Measurements from ENCODE around the gene ATP6V1C2. TPM values are rescaled to one million over a fixed set of nuclear protein-coding genes. Genes with fewer than 3 reads are reported as not detected.

ATP6V1C2 gene
- total and polyA plus RNA-seq, 9 of the 15 experiments (the other 6 are each of a cell fraction or from before 2014, with no cell fraction given), result 0.01 to 0.31 (median 0.10) TPM; not detected in 4

DNA sequence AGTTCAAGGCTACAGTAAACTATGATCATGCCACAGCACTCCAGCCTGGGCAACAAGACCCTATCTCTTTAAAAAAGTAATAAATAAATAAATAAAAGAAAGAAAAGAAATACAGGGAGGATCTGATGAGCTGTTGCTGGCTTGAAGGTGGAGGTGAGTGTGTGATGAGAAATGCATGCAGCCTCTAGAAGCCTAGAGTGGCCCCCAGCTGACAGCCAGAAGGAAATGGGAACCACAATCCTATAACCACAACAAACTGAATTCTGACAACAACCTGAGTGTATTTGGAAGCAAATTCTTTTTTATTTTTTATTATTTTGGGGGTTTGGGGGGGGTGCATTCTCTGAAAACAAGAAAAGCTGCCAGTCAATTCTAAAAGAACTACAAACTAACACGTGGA, 46.3 kb upstream of the ATP6V1C2 start:
- no peak for ATAC-seq
- POLR2A ChIA-PET, result interaction anchor here (0.6 to 1.5 kb wide), 6 partner anchors 9 to 540 kb away, joined by 3 to 4 read pairs (median 3); no protein-coding TSS in a partner anchor
- 65% methylated on average over 1 of the region's 1 CpG for WGBS (ENCODE audit: insufficient coverage, low coverage, missing lambda C conversion rate)

More for the DNA sequence above, 46.3 kb upstream of the ATP6V1C2 start:
- in situ Hi-C loops (cut with MboI), result no loop called here
- no peak overlapping the region for H2AFZ ChIP-seq (ENCODE audit: low read depth, low read length)
- H3K9me3 ChIP-seq (replicated peaks; ENCODE audit: control insufficient read depth, insufficient read depth, low read depth, low read length), result no peaks in the 10 kb centered on the region
- BruUV-seq (replicated peaks), result no TSS peak
- peaks cover 2% of the 10 kb centered on the region; the same call in 2 of the 3 replicates for H3K79me2 ChIP-seq (ENCODE audit: control insufficient read depth, insufficient read depth, low read length)
- FAIRE-seq, result no peak
- no peaks in the 10 kb centered on the region for H3K9me1 ChIP-seq (ENCODE audit: control insufficient read depth, insufficient read depth, low read length)
- no peaks in the 10 kb centered on the region for H4K20me1 ChIP-seq (replicated peaks; ENCODE audit: control insufficient read depth, insufficient read depth, low read length)
- H3K4me1 ChIP-seq (replicated peaks in 1 of 2; ENCODE audit: control insufficient read depth in 2 of 2, insufficient read depth in 2 of 2, low read length in 2 of 2), result no peaks in the 10 kb centered on the region
- TF ChIP-seq ZC3H8 (IDR thresholded peaks at IDR 0.05), result no peak
- TF ChIP-seq RBM15 (IDR thresholded peaks at IDR 0.05; ENCODE audit: insufficient read depth, low read length), result no peak
- TF ChIP-seq, protein P1, sequence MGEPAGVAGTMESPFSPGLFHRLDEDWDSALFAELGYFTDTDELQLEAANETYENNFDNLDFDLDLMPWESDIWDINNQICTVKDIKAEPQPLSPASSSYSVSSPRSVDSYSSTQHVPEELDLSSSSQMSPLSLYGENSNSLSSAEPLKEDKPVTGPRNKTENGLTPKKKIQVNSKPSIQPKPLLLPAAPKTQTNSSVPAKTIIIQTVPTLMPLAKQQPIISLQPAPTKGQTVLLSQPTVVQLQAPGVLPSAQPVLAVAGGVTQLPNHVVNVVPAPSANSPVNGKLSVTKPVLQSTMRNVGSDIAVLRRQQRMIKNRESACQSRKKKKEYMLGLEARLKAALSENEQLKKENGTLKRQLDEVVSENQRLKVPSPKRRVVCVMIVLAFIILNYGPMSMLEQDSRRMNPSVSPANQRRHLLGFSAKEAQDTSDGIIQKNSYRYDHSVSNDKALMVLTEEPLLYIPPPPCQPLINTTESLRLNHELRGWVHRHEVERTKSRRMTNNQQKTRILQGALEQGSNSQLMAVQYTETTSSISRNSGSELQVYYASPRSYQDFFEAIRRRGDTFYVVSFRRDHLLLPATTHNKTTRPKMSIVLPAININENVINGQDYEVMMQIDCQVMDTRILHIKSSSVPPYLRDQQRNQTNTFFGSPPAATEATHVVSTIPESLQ (CRISPR knock-in tag; IDR thresholded peaks at IDR 0.05), result no peak
- no peak for TF ChIP-seq KLF16 (IDR thresholded peaks at IDR 0.05)
- TF ChIP-seq KDM5B (IDR thresholded peaks at IDR 0.05; ENCODE audit: insufficient replicate concordance, low read depth, low read length), result no peak
- no peak for TF ChIP-seq ZC3H11A (IDR thresholded peaks at IDR 0.05; ENCODE audit: low read depth, low read length)
- TF ChIP-seq ZC3H4 (CRISPR knock-in tag; IDR thresholded peaks at IDR 0.05; ENCODE audit: borderline replicate concordance), result no peak
- no peak for TF ChIP-seq ZNF197 (CRISPR knock-in tag; IDR thresholded peaks at IDR 0.05; ENCODE audit: low read depth)
- no peak for TF ChIP-seq KHSRP (IDR thresholded peaks at IDR 0.05)
- TF ChIP-seq ZNF184 (CRISPR knock-in tag; IDR thresholded peaks at IDR 0.05), result no peak
- TF ChIP-seq, protein P2, sequence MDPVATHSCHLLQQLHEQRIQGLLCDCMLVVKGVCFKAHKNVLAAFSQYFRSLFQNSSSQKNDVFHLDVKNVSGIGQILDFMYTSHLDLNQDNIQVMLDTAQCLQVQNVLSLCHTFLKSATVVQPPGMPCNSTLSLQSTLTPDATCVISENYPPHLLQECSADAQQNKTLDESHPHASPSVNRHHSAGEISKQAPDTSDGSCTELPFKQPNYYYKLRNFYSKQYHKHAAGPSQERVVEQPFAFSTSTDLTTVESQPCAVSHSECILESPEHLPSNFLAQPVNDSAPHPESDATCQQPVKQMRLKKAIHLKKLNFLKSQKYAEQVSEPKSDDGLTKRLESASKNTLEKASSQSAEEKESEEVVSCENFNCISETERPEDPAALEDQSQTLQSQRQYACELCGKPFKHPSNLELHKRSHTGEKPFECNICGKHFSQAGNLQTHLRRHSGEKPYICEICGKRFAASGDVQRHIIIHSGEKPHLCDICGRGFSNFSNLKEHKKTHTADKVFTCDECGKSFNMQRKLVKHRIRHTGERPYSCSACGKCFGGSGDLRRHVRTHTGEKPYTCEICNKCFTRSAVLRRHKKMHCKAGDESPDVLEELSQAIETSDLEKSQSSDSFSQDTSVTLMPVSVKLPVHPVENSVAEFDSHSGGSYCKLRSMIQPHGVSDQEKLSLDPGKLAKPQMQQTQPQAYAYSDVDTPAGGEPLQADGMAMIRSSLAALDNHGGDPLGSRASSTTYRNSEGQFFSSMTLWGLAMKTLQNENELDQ (CRISPR knock-in tag; IDR thresholded peaks at IDR 0.05; ENCODE audit: borderline replicate concordance), result no peak
- no peaks in the 10 kb centered on the region for H3K27me3 ChIP-seq (ENCODE audit: control insufficient read depth in 2 of 2, insufficient read depth in 2 of 2, low read length in 2 of 2)
- no peak overlapping the region for H3K27ac ChIP-seq (ENCODE audit: extremely low read depth, low read depth, low read length)
- no peak for DNase-seq (ENCODE audit: extremely low read depth in 1 of 4, low spot score in 3 of 4)
- H3K4me2 ChIP-seq (ENCODE audit: insufficient read depth, low read length), result no peak overlapping the region
- CTCF ChIA-PET (ENCODE audit: low intra/inter-chr PET ratio), result interaction anchor here (0.7 kb wide), 1 partner anchor 14 kb away, joined by 3 read pairs; no protein-coding TSS in a partner anchor
- peaks cover 81% of the 10 kb centered on the region for H3K36me3 ChIP-seq (ENCODE audit: control insufficient read depth, insufficient read depth, low read length)
- H3K4me3 ChIP-seq, result no peak overlapping the region
- intact Hi-C loops (cut with micrococcal nuclease), result no loop called here
- no peak overlapping the region for H3K9ac ChIP-seq (ENCODE audit: insufficient read depth in 1 of 2, low read depth in 2 of 2, low read length in 2 of 2)

Measured in K562 (cell line).